ENCODE measurements around the gene CTNNAL1. TPM values are rescaled to one million over a fixed set of nuclear protein-coding genes. Genes with fewer than 3 reads are reported as not detected.

Gene CTNNAL1
- total and polyA plus RNA-seq, 2 of the 8 experiments (the other 6 are each of a cell fraction or from before 2014, with no cell fraction given): 23.2 to 66.1 TPM

- TF ChIP-seq CHD7 (IDR thresholded peaks at IDR 0.05; ENCODE audit: insufficient replicate concordance, low read length) (no peak), TCF12 (IDR thresholded peaks at IDR 0.05; ENCODE audit: low read depth, low read length) (no peak), SIRT6 (IDR thresholded peaks at IDR 0.05; ENCODE audit: low read length) (no peak), KDM5A (IDR thresholded peaks at IDR 0.05; ENCODE audit: low read length) (no peak), ASH2L (IDR thresholded peaks at IDR 0.05; ENCODE audit: low read length) (no peak), SP2 (IDR thresholded peaks at IDR 0.05; ENCODE audit: low read length) (no peak), CBX5 (IDR thresholded peaks at IDR 0.05; ENCODE audit: low read depth, low read length) (no peak), ATF3 (IDR thresholded peaks at IDR 0.05; ENCODE audit: insufficient read depth, low read depth, low read length) (no peak)
These were observed 63.1 kb downstream of the CTNNAL1 start (continued) for GRCh38 chr9:108950168-108950567.
